Naive thymus-derived CD4-positive, alpha-beta T cell (primary cell): Measurements from ENCODE around the gene HOXB8. TPM values are rescaled to one million over a fixed set of nuclear protein-coding genes. Genes with fewer than 3 reads are reported as not detected.
A peak's percentile ranks its signal among the peaks of the same experiment; 100 is the strongest.

Source experiments
- ATAC-seq: fragments of 150-1000 bp; cut with Tn5 transposase; 2 replicates; pipeline ENCODE4 v1.10.0; 2021; ENCODE audit warnings: mild to moderate bottlenecking, moderate library complexity
- CTCF ChIA-PET: fragments of 350-600 bp; sonication (Branson Sonifier 250); formaldehyde crosslinking; loops from one replicate; lab custom pipeline; 2021; ENCODE audit warnings: antibody characterized with exemption; lab: Charles Lee
- POLR2A ChIA-PET: fragments of 350-600 bp; sonication (Branson Sonifier 250); formaldehyde crosslinking; loops from one replicate; lab custom pipeline; 2021; ENCODE audit warnings: antibody characterized with exemption, inconsistent platforms; lab: Charles Lee
- DNase-seq, 9 donors: peaks; one replicate each; pipeline versions ENCODE4 v3.0.0 to v3.0.0-alpha.2; 2020 to 2022; ENCODE audit warnings: mixed read lengths in 1 of 9
- H3K27ac ChIP-seq: one replicate; pipeline ENCODE4 v1.7.0; 2013; ENCODE audit warnings: mild to moderate bottlenecking, low read depth, low read length, moderate library complexity
- H3K27me3 ChIP-seq, 2 donors: one replicate each; pipeline ENCODE4 v1.7.0; 2013; ENCODE audit warnings: low read length in 2 of 2, mild to moderate bottlenecking in 2 of 2, moderate library complexity in 2 of 2; ENCODE audit not compliant: control insufficient read depth in 2 of 2, insufficient read depth in 2 of 2
- H3K36me3 ChIP-seq, 3 experiments: 1 replicate in 2 of 3; 2 replicates in 1 of 3; pipeline ENCODE4 v1.7.0; 2013; ENCODE audit warnings: low read length in 3 of 3, mild to moderate bottlenecking in 3 of 3, moderate library complexity in 1 of 3; ENCODE audit not compliant: insufficient read depth in 3 of 3, control insufficient read depth in 2 of 3
- H3K4me1 ChIP-seq, 2 donors: one replicate each; pipeline ENCODE4 v1.7.0; 2013; ENCODE audit warnings: low read length in 2 of 2, mild to moderate bottlenecking in 2 of 2, moderate library complexity in 1 of 2; ENCODE audit not compliant: control insufficient read depth in 2 of 2, insufficient read depth in 2 of 2
- H3K4me3 ChIP-seq: 2 replicates; pipeline ENCODE4 v1.7.0; 2013; ENCODE audit warnings: mild to moderate bottlenecking, low read length
- H3K9me3 ChIP-seq, 3 experiments: 1 replicate in 2 of 3; 2 replicates in 1 of 3; pipeline ENCODE4 v1.7.0; 2013; ENCODE audit warnings: low read length in 3 of 3; ENCODE audit not compliant: control insufficient read depth in 2 of 3
- H3K27ac Mint-ChIP-seq, 9 donors: one replicate each; pipeline ENCODE4 v1.8.0; 2020 to 2022; ENCODE audit warnings: mixed read lengths in 9 of 9, mild to moderate bottlenecking in 8 of 9, moderate library complexity in 5 of 9, inconsistent platforms in 2 of 9
- H3K27me3 Mint-ChIP-seq, 5 donors: one replicate each; pipeline ENCODE4 v1.8.0; 2021 to 2022; ENCODE audit warnings: mixed read lengths in 5 of 5, mild to moderate bottlenecking in 1 of 5
- H3K36me3 Mint-ChIP-seq, 5 donors: one replicate each; pipeline ENCODE4 v1.8.0; 2020 to 2022; ENCODE audit warnings: mixed read lengths in 5 of 5, mild to moderate bottlenecking in 3 of 5, inconsistent platforms in 1 of 5
- H3K4me1 Mint-ChIP-seq, 7 donors: one replicate each; pipeline ENCODE4 v1.8.0; 2020 to 2022; ENCODE audit warnings: mixed read lengths in 7 of 7, mild to moderate bottlenecking in 3 of 7, inconsistent platforms in 1 of 7
- H3K4me3 Mint-ChIP-seq, 10 donors: one replicate each; pipeline ENCODE4 v1.8.0; 2020 to 2022; ENCODE audit warnings: mild to moderate bottlenecking in 10 of 10, mixed read lengths in 10 of 10, moderate library complexity in 6 of 10, inconsistent platforms in 2 of 10
- H3K9me3 Mint-ChIP-seq, 11 donors: one replicate each; pipeline ENCODE4 v1.8.0; 2020 to 2022; ENCODE audit warnings: mixed read lengths in 11 of 11, mild to moderate bottlenecking in 4 of 11, inconsistent platforms in 1 of 11, moderate library complexity in 1 of 11
- intact Hi-C, 2 donors: fragments of 100-400 bp; cut with micrococcal nuclease; formaldehyde crosslinking; loops; one replicate each; pipeline ENCODE4 v1.15.1; 2023
- polyA plus RNA-seq, 2 donors: library from polyadenylated mRNA; unstranded; fragments of 300-500 nt; fragmentation: Illumina TruSeq; gene quantifications; one replicate each; pipeline ENCODE4 v1.2.3, GENCODE V29; 2021
- total RNA-seq, 6 experiments: library from RNA in 5 of 6; stranded (reverse) in 5 of 6; gene quantifications; 1 replicate in 5 of 6; 2 replicates in 1 of 6; pipeline ENCODE4 v1.2.3 and lab custom pipeline; 2021 to 2026

The HOXB8 gene
- total and polyA plus RNA-seq, 7 experiments from 2014 or later, result not detected

GRCh38 chr17:48629411-48629759 lies 14.3 kb upstream of the HOXB8 start:
- no peak overlapping the region for H3K4me3 Mint-ChIP-seq
- Histone ChIP-seq H3K4me1 (peaks cover 15 to 22% of the 10 kb centered on the region in 2 donors), H3K27ac (no peak overlapping the region), H3K9me3 (no peaks in the 10 kb centered on the region), H3K27me3 (peaks cover 37 to 39% of the 10 kb centered on the region in 2 donors), H3K4me3 (no peak overlapping the region), H3K36me3 (no peaks in the 10 kb centered on the region)
- H3K27me3 Mint-ChIP-seq, result peaks cover 71 to 90% (median 79%) of the 10 kb centered on the region in 5 donors
- intact Hi-C loops, result loop anchor here in 1 of 2 donors (5.0 kb wide), 1 partner anchor 118 kb away; no protein-coding TSS in a partner anchor
- ATAC-seq (no peak), DNase-seq (no peak)
- peaks cover 13 to 23% (median 20%) of the 10 kb centered on the region in 7 donors for H3K4me1 Mint-ChIP-seq
- ChIA-PET POLR2A (no interaction called here), CTCF (no interaction called here)
- H3K36me3 Mint-ChIP-seq, result peaks cover 0 to 4% (median 1%) of the 10 kb centered on the region in 5 donors
- no peak overlapping the region for H3K27ac Mint-ChIP-seq
- H3K9me3 Mint-ChIP-seq, result peaks cover 0 to 3% (median 0%) of the 10 kb centered on the region in 11 donors

- H3K4me1 ChIP-seq, result peaks cover 15 to 21% of the 10 kb centered on the region in 2 donors
- H3K9me3 ChIP-seq, result no peaks in the 10 kb centered on the region
- Mint-ChIP-seq H3K36me3 (peaks cover 0 to 4% (median 1%) of the 10 kb centered on the region in 5 donors), H3K27me3 (peaks cover 75 to 90% (median 77%) of the 10 kb centered on the region in 5 donors), H3K9me3 (peaks cover 0 to 3% (median 0%) of the 10 kb centered on the region in 11 donors), H3K27ac (peak overlapping the region in 1 of 9 donors; percentile 37), H3K4me1 (peaks cover 13 to 23% (median 19%) of the 10 kb centered on the region in 7 donors), H3K4me3 (no peak overlapping the region)
- no peaks in the 10 kb centered on the region for H3K36me3 ChIP-seq
- peaks cover 37 to 42% of the 10 kb centered on the region in 2 donors for H3K27me3 ChIP-seq
- intact Hi-C loops, result loop anchor here in 1 of 2 donors (5.0 kb wide), 1 partner anchor 118 kb away; no protein-coding TSS in a partner anchor
- DNase-seq, result no peak
- ChIA-PET CTCF (no interaction called here), POLR2A (no interaction called here)
- no peak overlapping the region for H3K4me3 ChIP-seq
- no peak overlapping the region for H3K27ac ChIP-seq
- ATAC-seq, result no peak
These were observed 13.7 kb upstream of the HOXB8 start for GRCh38 chr17:48628649-48629410.

- DNase-seq (no peak), ATAC-seq (no peak)
These were observed 12.8 kb upstream of the HOXB8 start for GRCh38 chr17:48627623-48628521.

GRCh38 chr17:48627118-48627597 lies 12.1 kb upstream of the HOXB8 start:
- H3K27me3 Mint-ChIP-seq, result peaks cover 79 to 92% (median 80%) of the 10 kb centered on the region in 5 donors
- peaks cover 0 to 1% (median 0%) of the 10 kb centered on the region in 5 donors for H3K36me3 Mint-ChIP-seq
- H3K4me1 ChIP-seq, result peaks cover 15 to 16% of the 10 kb centered on the region in 2 donors
- ATAC-seq, result no peak
- peak overlapping the region in 1 of 9 donors; percentile 5 for H3K27ac Mint-ChIP-seq
- ChIA-PET POLR2A (no interaction called here), CTCF (no interaction called here)
- no peaks in the 10 kb centered on the region for H3K9me3 ChIP-seq
- H3K27ac ChIP-seq, result no peak overlapping the region
- peaks cover 0 to 1% (median 0%) of the 10 kb centered on the region in 11 donors for H3K9me3 Mint-ChIP-seq
- peaks cover 13 to 18% (median 14%) of the 10 kb centered on the region in 7 donors for H3K4me1 Mint-ChIP-seq
- peak overlapping the region; percentile 30 to 90 (median 80) for H3K4me3 Mint-ChIP-seq
- no peak for DNase-seq
- intact Hi-C loops, result loop anchor here in 1 of 2 donors (5.0 kb wide), 1 partner anchor 120 kb away; no protein-coding TSS in a partner anchor
- H3K36me3 ChIP-seq, result no peaks in the 10 kb centered on the region
- H3K27me3 ChIP-seq, result peaks cover 37 to 39% of the 10 kb centered on the region in 2 donors
- H3K4me3 ChIP-seq, result peak overlapping the region; percentile 18

More at GRCh38 chr17:48627623-48628521, 12.8 kb upstream of the HOXB8 start:
- H3K27ac ChIP-seq, result no peak overlapping the region
- no peak overlapping the region for H3K27ac Mint-ChIP-seq
- H3K9me3 ChIP-seq, result no peaks in the 10 kb centered on the region
- H3K36me3 Mint-ChIP-seq, result peaks cover 0 to 3% (median 1%) of the 10 kb centered on the region in 5 donors
- H3K4me1 Mint-ChIP-seq, result peaks cover 13 to 21% (median 17%) of the 10 kb centered on the region in 7 donors
- no peak overlapping the region for H3K4me3 ChIP-seq
- peaks cover 0 to 2% (median 0%) of the 10 kb centered on the region in 11 donors for H3K9me3 Mint-ChIP-seq
- H3K4me1 ChIP-seq, result peaks cover 15 to 16% of the 10 kb centered on the region in 2 donors
- peaks cover 79 to 92% (median 80%) of the 10 kb centered on the region in 5 donors for H3K27me3 Mint-ChIP-seq
- POLR2A ChIA-PET, result no interaction called here
- peaks cover 36 to 37% of the 10 kb centered on the region in 2 donors for H3K27me3 ChIP-seq
- CTCF ChIA-PET, result no interaction called here
- H3K36me3 ChIP-seq, result no peaks in the 10 kb centered on the region
- intact Hi-C loops, result loop anchor here in 1 of 2 donors (5.0 kb wide), 1 partner anchor 119 kb away; no protein-coding TSS in a partner anchor
- peak overlapping the region in 1 of 10 donors; percentile 26 for H3K4me3 Mint-ChIP-seq

- Histone ChIP-seq H3K27ac (no peak within 1 kb of the TSS), H3K9me3 (no peaks in the 10 kb centered on the region), H3K36me3 (no peaks in the 10 kb centered on the region), H3K4me1 (peaks cover 15 to 16% of the 10 kb centered on the region in 2 donors), H3K27me3 (peaks cover 32 to 44% of the 10 kb centered on the region in 2 donors), H3K4me3 (peak within 1 kb of the TSS; percentile 62)
- ChIA-PET POLR2A (no interaction called here), CTCF (interaction anchor here (0.7 kb wide), 1 partner anchor 677 kb away, joined by 3 read pairs; no protein-coding TSS in a partner anchor)
- peak within 1 kb of the TSS in 2 of 9 donors; percentile 65 to 88 for H3K27ac Mint-ChIP-seq
- peaks cover 80 to 92% (median 86%) of the 10 kb centered on the region in 5 donors for H3K27me3 Mint-ChIP-seq
- DNase-seq, result peak in 1 of 9 donors; percentile 36
- intact Hi-C loops, result loop anchor here in 1 of 2 donors (5.0 kb wide), 1 partner anchor 121 kb away; no protein-coding TSS in a partner anchor
- peaks cover 0 to 1% (median 0%) of the 10 kb centered on the region in 11 donors for H3K9me3 Mint-ChIP-seq
- ATAC-seq, result peak; percentile 68
- H3K36me3 Mint-ChIP-seq, result peaks cover 0 to 1% (median 0%) of the 10 kb centered on the region in 5 donors
- H3K4me1 Mint-ChIP-seq, result peaks cover 13 to 18% (median 14%) of the 10 kb centered on the region in 7 donors
- H3K4me3 Mint-ChIP-seq, result peak within 1 kb of the TSS; percentile 80 to 91 (median 84)
These were observed 11.4 kb upstream of the HOXB8 start, which contains the start of gene HOXB9 for GRCh38 chr17:48626245-48627117. Gene HOXB9, minus strand, starts transcription at chr17:48626358. Its CDS starts 89 bp downstream, at chr17:48626269.
